Jurkat, Clone E6-1 (cell line): ENCODE data around the gene PEX11B. TPM values are rescaled to one million over a fixed set of nuclear protein-coding genes. Genes with fewer than 3 reads are reported as not detected.

ENCODE experiments used
- DNase-seq: peaks from one replicate; pipeline ENCODE4 v3.0.0-alpha.2; 2011; ENCODE audit warnings: low read depth, low spot score
- H3K4me3 ChIP-seq: 2 replicates; pipeline ENCODE4 v1.5.1; 2011; ENCODE audit warnings: mild to moderate bottlenecking, low read length, control low read depth, moderate library complexity
- polyA plus RNA-seq: library from polyadenylated mRNA; unstranded; fragments of >200 nt; gene quantifications from one replicate; pipeline ENCODE4 v1.2.1, GENCODE V29; 2012; ENCODE audit warnings: missing spikeins; ENCODE audit not compliant: insufficient read length, insufficient read depth

PEX11B gene, protein sequence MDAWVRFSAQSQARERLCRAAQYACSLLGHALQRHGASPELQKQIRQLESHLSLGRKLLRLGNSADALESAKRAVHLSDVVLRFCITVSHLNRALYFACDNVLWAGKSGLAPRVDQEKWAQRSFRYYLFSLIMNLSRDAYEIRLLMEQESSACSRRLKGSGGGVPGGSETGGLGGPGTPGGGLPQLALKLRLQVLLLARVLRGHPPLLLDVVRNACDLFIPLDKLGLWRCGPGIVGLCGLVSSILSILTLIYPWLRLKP
- 33.3 TPM for polyA plus RNA-seq

DNA sequence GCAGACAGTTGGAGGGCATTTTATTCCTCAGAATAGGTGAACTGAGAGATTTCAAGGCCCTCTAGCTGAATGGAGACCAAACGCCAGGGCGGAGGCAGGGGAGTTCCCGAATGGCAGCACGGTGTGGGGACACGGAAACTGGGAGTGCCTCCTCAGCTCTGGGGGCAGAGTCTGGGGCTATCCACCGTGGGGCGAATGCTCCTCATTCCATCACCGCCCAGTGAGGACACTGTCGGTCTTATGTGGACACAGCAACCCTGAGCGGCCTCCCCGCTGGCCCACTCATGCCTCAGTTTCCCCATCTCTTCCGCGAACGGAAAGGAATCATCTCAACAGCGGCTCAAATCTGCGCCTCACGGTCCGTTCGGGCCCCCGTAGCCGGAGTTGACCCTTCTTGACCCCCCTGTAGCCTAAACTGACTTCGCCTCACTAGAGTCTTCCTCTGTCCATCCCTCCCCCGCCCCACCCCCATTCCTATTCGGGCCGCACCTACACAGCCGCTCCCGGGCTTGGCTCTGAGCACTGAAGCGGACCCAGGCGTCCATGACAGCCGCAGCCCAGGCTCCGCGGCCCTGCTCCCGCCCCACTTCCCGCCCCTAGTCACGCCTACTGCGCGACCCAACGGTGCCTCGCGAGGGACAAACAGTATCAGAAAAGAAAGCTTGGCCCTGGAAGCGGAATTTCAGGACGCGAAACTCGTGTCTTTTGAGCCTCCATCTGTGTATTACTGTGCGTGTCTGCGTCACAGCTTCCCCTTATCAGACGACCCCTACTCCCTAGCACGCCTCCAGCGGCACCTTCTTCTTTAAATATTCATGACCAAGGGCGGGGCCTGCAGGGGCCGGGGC, at the start of gene PEX11B:
Gene PEX11B, minus strand, starts transcription at position 574 of the 848 bp plus-strand sequence. Its CDS starts 29 bp downstream, at position 545.
- H3K4me3 ChIP-seq = peak within 1 kb of the TSS; percentile 99
- peak; percentile 95 for DNase-seq

DNA sequence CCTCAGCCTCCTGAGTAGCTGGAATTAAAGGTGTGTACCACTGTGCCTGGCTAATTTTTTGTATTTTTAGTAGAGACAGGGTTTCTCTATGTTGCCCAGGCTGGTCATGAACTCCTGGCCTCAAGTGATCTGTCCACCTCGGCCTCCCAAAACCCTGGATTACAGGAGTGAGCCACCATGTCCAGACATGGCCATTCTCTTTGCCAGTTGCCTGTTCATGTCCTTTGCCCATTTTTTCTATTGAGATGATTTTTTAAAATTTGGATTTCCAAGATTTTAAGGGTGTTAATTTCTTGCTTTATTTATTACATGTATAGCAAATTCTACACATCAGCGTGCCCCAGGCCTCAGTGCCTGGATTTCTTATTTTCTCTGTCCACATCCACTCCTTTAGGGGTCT, 48.8 kb upstream of the PEX11B start:
- no peak overlapping the region for H3K4me3 ChIP-seq
- DNase-seq = no peak

DNA sequence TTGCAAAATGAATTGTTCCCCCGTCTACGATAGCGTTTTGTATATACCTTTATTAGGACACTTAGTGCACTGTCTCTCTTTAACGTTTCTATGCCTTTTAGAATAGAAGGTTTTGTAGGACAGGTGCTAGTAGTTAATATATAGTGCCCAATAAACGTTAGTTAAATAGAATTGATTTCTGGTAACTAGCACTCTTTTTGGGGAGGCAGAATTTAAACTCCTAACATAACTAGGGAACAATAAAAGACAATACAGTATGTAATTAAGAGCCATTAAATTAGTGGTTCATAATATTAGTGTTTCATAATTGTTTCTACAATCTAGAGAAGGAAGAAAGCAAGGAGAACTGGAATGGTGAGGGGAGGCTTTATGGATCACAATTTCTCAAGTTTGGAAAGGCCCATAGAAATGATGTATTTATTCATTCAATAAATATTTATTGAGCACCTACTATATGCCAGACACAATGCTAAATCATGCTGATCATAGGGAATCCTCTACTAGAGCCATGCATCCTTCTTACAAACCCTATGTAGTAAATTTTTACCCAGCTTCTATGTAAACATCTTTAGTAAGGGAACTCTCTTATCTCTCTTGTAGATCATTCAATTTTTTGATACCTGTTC, 46.7 kb upstream of the PEX11B start:
- peak overlapping the region; percentile 68 for H3K4me3 ChIP-seq
- no peak for DNase-seq

DNA sequence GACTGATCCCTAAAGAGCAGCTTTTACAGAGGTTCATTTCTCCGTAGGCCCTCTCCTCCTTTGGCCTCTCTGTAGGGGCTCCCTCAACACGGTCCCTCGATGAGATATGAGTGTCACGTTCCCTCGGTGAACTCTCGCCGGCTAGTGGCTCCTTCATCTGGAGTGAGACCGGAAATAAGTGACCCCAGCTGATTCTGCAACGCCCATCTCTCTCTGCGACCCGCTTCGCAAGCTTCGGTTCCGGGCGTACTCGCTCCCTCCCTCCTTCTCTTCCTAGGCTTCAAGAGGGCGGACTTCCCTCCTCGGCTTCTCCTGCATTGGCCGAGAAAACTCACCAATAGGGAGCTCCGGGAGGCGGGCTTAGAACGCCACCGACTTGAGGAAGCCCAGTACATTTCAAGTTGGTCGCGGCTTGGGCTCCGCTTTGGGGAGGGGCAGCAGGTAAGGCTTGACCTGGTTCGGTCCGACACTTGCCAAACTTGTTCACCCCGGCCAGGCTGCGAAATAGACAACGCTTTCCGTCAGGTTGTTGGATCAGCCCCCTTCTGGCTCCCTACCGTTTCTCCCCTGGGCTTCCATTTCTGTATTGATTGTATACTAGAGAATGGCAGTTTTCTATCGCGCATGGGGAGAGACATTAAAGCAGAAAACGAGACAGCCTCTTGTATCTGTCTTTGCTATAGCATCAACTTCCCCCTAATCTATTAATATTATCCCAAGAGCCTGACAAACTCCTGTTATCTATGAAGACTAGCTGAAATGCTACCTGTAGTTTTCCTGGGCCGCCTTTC, 46.0 kb upstream of the PEX11B start, which contains the start of the genes ANKRD34A and POLR3GL:
Gene ANKRD34A, minus strand, starts transcription at position 248 of the 791 bp plus-strand sequence. CDS start 2,816 bp downstream, outside the sequence.
Gene POLR3GL, plus strand, starts transcription at position 363 of the 791 bp plus-strand sequence. CDS start 10,176 bp downstream, outside the sequence.
- DNase-seq = peak; percentile 88
- peak within 1 kb of the TSS; percentile 68 for H3K4me3 ChIP-seq

DNA sequence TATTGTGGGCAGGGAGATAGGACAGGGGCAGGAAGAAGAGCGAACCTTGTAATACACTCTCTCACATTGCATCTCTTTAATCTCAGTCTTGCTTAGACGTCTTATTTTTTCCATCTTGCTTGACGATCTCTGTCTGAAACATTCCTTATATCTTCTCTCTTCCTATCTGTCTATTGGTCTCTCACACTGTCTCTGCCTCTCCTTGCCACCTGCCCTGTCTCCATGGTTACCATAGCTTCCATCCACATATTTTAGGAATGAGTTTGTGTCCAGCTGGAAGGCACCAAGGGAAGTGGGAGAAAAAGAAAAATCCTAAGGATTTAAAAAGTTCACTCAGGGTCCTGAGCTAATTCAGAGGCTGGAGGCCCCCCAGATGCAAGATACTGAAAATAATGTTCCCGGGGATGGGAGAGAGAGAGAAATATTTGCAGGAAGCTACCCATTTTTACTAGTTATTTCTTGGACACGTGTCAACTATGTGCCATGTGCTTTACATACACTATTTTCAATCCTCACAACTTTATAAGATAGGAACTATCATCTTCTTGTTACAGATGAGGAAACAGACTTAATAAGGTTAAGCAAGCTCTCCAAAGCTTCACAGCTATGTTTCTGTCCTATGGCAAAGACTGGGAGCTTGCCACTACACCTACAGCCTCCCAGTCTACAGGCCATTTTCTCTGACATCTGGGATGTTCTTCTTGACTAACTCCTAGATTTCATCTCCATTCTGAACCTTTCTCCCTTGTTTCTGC, 44.9 kb upstream of the PEX11B start:
- no peak for DNase-seq
- H3K4me3 ChIP-seq = peak overlapping the region; percentile 68

DNA sequence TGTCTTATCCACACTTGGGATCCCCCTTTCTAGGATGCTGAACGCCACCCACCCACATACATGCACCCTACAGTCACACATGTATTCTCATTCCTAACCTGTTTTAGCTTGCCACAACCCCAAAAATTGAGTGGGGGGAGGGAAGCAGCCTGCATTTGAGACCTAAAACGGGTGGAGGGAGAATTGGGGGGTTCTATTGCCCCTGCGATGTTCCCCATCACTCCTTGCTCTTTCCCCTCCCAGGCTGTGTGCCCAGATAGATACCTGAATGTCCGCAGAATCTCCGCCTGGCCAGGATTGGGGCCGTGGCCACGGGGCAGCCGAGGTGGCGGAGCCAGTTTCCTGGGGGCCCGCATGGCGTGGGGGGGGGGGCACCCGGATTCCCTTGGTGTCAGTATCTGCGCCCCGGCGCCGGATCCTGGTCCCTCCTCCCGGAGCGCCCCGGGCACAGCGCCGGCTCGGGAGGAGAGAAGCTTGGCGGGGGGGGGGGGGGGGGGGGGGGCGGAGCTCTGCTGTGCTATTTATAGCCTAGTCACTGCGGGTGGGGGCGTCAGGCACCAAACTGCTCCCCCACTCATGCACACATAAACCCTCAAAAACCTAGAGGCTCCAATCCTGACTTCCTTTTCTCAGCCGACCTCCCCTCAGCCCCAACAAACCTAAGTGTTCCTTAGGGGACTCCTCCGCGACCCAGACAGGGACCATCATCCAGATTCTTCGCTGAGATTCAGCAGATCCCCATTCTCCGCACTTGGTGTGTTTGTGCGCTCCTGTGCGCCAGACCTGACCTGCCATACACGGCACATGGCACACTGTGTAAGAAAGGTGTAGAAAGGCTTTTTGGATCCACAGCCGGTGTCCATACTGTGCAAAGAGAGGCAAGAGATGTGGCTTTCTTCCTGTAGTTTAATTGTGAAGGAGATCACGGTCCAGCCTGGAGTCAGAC, 43.9 kb upstream of the PEX11B start:
- no peak for DNase-seq
- no peak overlapping the region for H3K4me3 ChIP-seq

DNA sequence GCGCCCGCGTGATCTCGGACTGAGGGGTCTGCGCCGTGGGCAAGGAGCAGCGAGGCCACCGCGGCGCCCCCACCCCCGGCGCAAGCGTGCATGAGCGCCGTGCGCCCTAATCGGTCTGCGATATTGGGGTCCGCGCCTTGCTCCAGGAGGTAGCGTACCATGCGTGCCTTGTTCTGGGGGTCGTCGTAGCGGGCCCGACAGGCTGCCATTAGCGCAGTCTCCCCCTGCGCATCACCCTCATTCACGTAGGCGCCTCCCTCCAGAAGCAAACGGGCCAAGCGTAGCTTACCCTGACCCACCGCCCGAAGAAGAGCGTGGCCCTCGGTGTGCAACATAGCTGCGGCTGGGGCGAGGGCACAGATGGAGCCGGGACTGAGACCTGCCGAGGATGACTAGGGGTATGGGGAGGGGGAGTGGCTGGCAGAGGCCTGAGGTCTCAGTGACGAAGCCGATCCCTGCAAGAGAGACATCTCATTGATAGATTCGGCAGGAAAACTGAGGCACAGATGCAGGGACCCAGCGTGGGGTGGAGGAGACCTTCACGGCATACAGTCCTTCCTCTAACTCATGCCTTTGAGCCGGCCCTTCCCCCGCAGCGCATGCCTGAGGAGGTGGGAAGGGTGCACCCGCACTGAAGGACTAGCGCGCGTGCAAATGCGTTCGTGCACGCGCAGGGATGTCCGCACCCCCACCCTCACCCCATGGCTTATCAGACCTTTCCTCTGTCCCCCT, 43.1 kb upstream of the PEX11B start:
- no peak for DNase-seq
- H3K4me3 ChIP-seq = no peak overlapping the region

DNA sequence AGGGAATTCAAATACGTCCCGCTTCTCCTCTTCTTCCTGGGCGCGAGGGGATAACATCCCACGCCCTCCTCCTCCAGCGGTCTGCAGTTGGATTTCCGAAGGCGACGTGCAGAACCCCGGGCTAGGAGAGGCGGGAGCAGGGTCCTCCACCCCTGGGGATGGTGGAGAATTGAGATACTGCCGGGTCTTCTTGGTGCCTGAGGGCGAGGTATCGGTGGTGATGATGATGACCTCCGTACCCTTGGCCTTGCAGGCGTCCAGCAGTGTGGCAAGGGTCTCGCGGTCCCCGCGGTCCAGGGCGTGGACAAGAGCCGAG, 42.5 kb upstream of the PEX11B start:
- no peak overlapping the region for H3K4me3 ChIP-seq
- DNase-seq = no peak

DNA sequence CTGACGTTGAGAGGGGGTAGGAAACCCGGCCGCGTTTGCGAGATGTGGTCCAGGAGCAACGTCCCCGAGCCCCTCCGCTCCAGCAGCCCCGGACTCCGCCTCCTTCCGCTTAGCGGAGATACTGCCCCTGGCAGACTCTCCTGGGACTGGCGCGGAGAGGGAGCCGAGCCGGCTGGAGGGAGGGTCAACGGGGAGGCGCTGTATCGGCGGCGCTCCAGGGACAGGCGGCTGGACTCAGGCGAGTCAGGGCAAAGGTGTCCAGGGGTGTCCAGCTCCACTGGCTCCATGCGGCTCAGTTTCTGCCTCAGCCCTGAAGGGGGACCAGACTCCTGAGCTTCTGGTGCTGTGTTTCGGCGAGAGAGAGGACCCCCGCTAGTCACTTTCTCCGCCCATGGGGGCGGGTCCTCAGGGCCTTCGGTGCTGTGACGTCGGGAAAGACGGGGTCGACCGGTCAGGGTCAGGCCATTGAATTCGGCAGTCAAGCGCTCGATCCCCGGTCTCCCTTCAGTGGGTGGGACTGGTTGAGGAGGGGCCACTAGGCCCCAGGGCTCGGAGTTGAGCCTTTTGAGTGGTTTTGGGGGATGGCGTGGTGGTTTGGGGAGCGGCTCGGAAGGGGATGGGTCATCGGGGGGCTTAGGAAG, 42.1 kb upstream of the PEX11B start:
- no peak for DNase-seq
- H3K4me3 ChIP-seq = no peak overlapping the region

DNA sequence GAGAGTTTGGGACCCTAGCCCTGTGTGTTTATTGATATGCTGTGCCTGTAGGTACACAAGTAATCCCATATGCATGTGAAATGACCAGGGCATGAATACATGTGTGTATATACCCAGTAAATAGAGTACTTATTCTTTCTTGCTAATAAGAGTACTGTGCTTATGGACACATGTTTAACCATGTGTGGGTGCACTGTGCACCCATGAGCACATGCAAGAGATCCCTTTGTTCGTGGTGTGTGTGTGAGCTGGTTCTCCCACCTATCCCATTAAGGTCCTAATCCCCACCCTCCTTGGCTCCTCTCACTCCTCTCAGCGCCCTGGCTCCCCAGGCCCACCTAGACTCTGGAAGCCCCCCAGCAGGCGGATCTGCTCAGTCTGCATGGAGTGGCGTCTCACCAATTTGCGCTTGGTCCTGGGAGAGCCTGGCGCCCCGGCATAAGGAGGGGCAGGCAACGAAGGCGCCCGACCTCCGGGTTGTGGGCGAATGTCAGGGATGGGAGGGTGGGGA, 41.5 kb upstream of the PEX11B start:
- no peak overlapping the region for H3K4me3 ChIP-seq

DNA sequence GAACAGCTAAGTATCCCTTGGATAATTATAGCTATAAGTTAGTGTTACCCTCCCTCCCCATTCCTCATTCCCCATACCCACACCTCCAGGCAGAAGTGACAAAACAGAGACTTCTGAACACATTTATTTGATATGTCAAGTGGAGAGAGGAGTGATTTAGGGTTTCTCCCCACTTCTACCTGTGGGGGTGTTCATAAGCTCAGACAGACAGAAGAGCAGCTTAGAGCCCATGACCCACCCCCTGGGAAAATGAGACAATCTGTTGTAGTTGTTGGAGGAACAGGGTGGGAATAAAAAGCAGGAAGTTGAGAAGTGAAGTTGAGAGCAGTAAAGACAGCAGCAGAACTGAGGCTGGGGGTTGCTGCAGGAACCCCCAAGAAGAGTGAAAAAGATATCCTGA, 40.8 kb upstream of the PEX11B start:
- DNase-seq = no peak
- H3K4me3 ChIP-seq = no peak overlapping the region

More for the DNA sequence above, 41.5 kb upstream of the PEX11B start:
- no peak for DNase-seq

DNA sequence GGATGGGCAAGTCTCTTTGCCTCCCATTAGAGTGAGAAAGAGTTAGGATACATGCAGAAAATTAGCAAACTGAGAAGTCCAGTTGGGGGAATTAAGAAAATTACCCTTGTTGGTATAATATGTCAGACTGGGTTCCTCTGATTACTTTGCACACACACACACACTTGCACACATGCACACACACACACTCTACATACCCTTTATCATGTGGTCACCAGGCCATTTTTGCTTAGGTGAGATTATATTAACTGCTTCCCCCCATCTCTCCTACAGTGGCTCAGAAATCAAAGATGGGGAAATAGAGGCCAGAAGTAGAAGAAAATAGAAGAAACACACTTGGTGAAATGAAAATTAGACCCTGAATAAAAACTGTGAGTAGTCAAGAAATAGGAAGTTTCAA, 40.2 kb upstream of the PEX11B start:
- no peak for DNase-seq
- no peak overlapping the region for H3K4me3 ChIP-seq

DNA sequence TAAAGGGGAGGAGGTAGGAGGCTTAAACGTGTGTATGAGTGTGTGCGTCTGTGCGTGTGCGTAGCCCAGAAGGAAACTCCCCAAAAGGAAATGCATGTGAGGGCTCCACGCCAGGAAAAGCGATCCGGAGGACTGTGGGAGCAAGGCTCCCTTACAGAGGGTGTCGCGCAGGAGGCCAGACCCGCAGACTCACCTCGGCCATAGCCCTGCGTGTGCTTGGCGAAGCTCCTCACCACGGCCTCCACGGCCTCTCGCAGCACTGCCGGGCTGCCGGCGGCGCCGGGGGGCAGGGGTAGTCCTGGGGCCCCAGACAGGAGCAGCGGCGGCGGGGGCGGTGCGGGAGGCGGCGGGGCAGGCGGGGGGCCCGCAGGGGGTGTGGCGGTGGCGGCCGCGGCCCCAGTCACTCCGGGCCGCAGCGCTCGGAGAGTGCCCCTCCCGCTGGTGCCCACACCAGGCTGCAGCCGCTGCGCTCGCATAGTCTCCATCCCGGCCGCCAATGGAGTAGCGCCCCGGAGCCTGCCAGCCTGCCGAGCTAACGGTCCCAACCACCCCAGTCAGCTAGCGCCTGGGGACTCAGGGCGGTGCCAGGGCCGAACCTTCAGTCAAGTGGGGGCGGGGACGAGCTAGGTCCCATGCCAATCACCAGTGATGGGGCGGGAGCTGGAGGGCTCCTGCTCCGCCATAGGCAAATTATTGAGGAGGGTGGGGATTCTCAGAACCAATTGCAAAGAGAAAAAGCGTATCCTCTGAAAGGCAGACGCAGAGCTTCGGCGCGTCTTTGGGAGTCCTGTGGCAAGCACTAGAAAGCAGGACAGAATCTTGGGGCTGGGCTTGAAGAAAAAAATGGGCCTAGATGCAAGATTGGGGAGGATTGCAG, 39.2 kb upstream of the PEX11B start, which contains the start of gene LIX1L:
Gene LIX1L, minus strand, starts transcription at position 575 of the 877 bp plus-strand sequence. Its CDS starts 90 bp downstream, at position 485.
- peak within 1 kb of the TSS; percentile 62 for H3K4me3 ChIP-seq

DNA sequence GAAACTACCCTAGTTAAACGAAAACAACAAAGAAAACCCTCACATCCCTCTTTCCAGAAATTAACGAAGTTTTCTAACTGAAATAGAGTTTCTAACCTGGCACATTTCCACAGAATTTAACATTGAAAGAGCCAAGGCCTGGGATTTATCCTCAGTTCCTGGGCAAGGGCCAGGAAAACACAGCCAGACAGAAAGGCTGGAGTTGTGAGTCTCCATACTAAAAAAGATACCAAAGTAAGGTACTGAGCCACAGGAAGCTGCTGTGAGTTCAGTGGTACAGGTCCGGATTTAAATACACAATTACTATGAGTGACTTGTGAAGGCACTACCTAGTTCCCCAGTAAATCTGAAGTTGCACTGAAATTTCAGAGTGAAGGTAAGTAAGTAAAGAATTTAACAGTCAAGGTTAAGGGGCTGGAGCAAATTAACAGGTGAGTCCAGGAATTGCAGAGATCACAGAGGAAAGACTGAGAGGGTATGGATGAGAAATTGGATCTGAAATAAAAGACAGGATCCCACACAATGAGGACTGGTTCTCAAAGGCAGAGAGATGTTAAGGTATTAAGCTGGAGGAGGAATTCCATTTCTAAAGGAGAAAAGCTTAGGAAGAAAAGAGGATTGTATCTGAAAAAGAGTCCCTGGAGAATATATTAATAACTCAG, 38.4 kb upstream of the PEX11B start:
- no peak for DNase-seq
- H3K4me3 ChIP-seq = peak overlapping the region; percentile 62

More for the DNA sequence above, 39.2 kb upstream of the PEX11B start, which contains the start of gene LIX1L:
- peak; percentile 96 for DNase-seq
